HG03378 (cell line): Measurements from ENCODE around the gene SMCO2.

ENCODE experiments used
- ATAC-seq: cut with Tn5 transposase; IDR thresholded peaks from one replicate; pipeline ENCODE4 v1.9.1; 2021; ENCODE audit warnings: mild to moderate bottlenecking, moderate library complexity; ENCODE audit not compliant: unreplicated experiment

The SMCO2 gene

DNA sequence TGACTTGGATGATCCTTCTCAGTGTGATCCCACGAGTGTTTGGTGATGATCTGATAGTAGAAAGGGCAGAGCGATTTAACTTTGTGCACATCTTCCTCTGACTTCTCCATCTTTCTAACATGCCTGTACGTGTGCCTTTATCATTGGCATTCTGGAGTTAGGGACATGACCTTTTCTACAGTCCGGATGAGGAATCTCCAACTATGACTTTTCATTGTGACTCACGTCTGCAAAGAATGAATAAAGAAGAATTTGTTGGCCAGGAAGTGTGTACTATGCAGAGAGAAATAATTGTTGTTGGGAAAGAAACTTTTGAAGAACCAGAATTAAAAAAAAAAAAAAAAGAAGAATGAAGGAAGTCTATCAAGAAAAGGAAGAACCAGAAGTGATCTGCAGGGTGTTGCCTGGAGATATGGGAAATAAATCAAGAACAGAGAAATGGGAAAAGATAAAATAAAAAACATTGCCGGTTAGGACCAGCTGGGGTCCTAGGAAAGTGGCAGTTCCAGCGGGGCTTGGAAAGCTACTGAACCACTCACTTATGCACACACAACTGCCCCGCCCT lies 102.8 kb downstream of the SMCO2 start:
- no peak for ATAC-seq

DNA sequence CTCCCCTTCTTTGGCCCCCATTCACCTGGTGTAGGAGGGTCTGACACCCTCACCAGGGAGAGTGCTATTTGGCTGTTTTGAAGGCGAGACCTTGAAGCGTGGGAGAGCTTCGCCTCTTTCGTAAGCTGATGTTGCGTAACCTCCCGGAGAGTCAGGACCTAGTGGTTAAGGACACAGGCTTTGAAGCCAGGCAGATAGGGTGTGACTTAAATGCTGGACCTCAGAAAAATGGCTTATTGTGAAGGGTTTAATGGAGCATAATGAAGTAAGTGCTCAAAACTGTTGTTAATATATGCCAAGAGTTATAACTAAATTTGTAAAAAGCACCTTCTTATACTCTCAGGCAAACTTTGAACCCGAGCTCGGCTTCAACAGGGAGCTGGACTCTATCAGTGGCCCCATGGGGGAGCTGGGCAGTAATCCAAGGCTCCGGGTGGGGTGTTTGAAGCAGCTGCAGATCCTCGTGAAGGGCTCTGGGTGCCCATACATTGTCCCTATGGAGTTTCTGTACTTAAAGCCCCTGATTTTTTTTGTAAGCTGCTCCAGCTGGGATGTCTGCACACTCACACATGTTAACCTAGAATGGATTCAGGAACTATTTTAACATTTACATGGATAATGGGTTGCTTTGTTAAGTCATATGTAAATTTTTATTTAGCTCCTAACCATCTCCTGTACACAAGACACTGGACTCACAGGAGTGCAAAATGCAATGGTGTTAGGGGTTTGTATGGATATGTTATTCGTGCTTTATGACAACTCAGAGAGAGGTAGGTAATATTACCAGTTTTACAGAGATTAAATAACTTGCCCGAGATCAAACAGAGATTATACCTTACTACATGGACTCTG lies 103.5 kb downstream of the SMCO2 start:
- no peak for ATAC-seq

DNA sequence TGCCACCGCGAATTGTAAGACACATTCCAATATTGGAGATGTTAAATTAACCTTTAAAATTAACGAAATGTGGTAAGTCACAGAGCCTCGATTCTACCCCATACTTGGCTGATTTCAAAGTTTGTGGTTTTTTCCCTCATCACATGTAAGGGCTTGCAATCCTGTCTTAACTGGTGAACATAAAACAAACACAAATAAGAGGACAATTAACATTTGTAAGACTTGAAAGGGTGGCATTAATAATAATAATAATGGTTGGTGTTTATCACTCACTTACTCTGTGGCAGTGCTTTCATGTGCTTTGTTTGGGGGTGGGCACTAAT lies 104.1 kb downstream of the SMCO2 start:
- no peak for ATAC-seq

DNA sequence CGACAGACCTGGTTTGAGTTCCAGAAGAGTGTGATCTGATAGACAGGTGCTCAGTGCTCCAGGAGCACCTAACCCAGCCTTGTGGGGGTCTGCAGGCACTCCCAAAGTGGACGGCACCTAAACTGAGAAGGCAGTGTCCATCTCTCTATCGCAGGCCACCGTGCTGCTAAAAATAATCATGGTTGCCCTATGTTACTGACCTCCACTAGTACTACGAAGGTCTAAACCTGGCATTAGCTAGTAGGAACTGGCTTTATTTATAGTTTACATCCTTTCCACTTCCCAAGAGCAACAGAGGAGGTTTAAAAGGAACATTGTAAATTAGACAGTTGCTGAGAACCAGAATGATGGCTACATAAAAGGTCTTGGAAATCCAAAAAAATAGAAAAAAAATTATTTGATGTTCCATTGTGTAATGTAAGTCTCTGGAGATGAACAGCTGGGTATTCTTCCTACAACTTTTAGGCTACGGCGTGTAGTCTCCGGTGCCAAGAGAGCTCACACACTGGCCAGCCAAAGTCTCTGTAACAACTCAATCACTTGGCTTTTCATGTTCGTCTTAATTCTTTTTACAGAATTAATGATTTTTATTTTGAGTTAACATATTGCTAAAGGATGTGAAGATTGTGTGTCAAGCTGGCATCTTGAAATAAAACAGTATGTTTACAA lies 104.8 kb downstream of the SMCO2 start:
- no peak for ATAC-seq
